SU-DHL-6 (cell line): ENCODE results near the gene RUNX1.

Experiments used
- H2AFZ ChIP-seq: fragments of 200-600 bp; sonication (generic); 2 replicates; pipeline ENCODE4 v1.6.1; 2014; ENCODE audit warnings: low read depth, mild to moderate bottlenecking, moderate library complexity, mixed read lengths, antibody characterized with exemption, low read length; ENCODE audit not compliant: severe bottlenecking
- H3F3A ChIP-seq: fragments of 200-600 bp; shearing (Covaris generic); 2 replicates; pipeline ENCODE4 v1.6.0; 2016; ENCODE audit warnings: antibody characterized with exemption, mild to moderate bottlenecking; ENCODE audit not compliant: insufficient read depth
- H3K27ac ChIP-seq: fragments of 200-600 bp; sonication (generic); 2 replicates; pipeline ENCODE4 v1.5.1; 2016; ENCODE audit warnings: low read depth, mild to moderate bottlenecking, low read length, moderate library complexity, mixed read lengths
- H3K27me3 ChIP-seq: fragments of 200-600 bp; sonication (generic), shearing (Covaris generic); 2 replicates; pipeline ENCODE4 v1.6.0; 2014; ENCODE audit warnings: mild to moderate bottlenecking, low read length
- H3K36me3 ChIP-seq: fragments of 200-600 bp; sonication (generic); 2 replicates; pipeline ENCODE4 v1.6.1; 2014; ENCODE audit warnings: mild to moderate bottlenecking, low read length, mixed read lengths
- H3K4me2 ChIP-seq: fragments of 300-600, 200-600 bp; shearing (Covaris generic), sonication (generic); 2 replicates; pipeline ENCODE4 v1.6.0; 2014; ENCODE audit warnings: low read length, low read depth, mild to moderate bottlenecking; ENCODE audit not compliant: poor library complexity, severe bottlenecking
- H3K4me3 ChIP-seq: fragments of 200-600 bp; sonication (generic); 2 replicates; pipeline ENCODE4 v1.5.1; 2014; ENCODE audit warnings: antibody characterized with exemption, low read length, mild to moderate bottlenecking, mixed read lengths; ENCODE audit not compliant: insufficient read depth, poor library complexity, severe bottlenecking
- H3K79me2 ChIP-seq: fragments of 200-600 bp; sonication (generic); 2 replicates; pipeline ENCODE4 v1.6.1; 2014; ENCODE audit warnings: mild to moderate bottlenecking, low read length, moderate library complexity; ENCODE audit not compliant: insufficient read depth
- H3K9ac ChIP-seq: fragments of 200-600 bp; sonication (generic); 2 replicates; pipeline ENCODE4 v1.7.0; 2014; ENCODE audit warnings: mild to moderate bottlenecking, low read length
- H3K9me2 ChIP-seq: fragments of 200-600 bp; sonication (generic); replicated peaks from 2 replicates; pipeline ENCODE4 v1.6.1; 2014; ENCODE audit warnings: low read length; ENCODE audit not compliant: insufficient read depth
- H3K9me3 ChIP-seq: fragments of 200-600 bp; sonication (generic); 2 replicates; pipeline ENCODE4 v1.6.1; 2014; ENCODE audit warnings: low read length, mixed read lengths; ENCODE audit not compliant: insufficient read depth
- H4K20me1 ChIP-seq: fragments of 200-600 bp; sonication (generic); 2 replicates; pipeline ENCODE4 v1.6.1; 2014; ENCODE audit warnings: low read depth, mild to moderate bottlenecking, antibody characterized with exemption, low read length, moderate library complexity, mixed read lengths
- CTCF ChIP-seq: fragments of 200-600 bp; sonication (generic); IDR thresholded peaks from one replicate; pipeline ENCODE4 v1.5.1; 2017; ENCODE audit warnings: antibody characterized with exemption, mild to moderate bottlenecking, low read length, moderate library complexity; ENCODE audit not compliant: insufficient read depth, poor library complexity, severe bottlenecking
- EZH2phosphoT487 ChIP-seq: fragments of 200-600 bp; sonication (generic), shearing (Covaris generic); conservative IDR thresholded peaks from 2 replicates; pipeline ENCODE4 v1.6.1; 2018; ENCODE audit warnings: mild to moderate bottlenecking, antibody characterized with exemption, low read length, moderate library complexity, mixed read lengths

The RUNX1 gene

GRCh38 chr21:34965200-34966174 is 83.6 kb downstream of the RUNX1 start:
- H3K9ac ChIP-seq = no peak overlapping the region
- H3K9me2 ChIP-seq = no peaks in the 10 kb centered on the region
- no peaks in the 10 kb centered on the region for H3K27me3 ChIP-seq
- no peak overlapping the region for H3K4me3 ChIP-seq
- no peaks in the 10 kb centered on the region for H3K36me3 ChIP-seq
- no peak overlapping the region for H3K4me2 ChIP-seq
- TF ChIP-seq CTCF (no peak), EZH2phosphoT487 (no peak)
- no peaks in the 10 kb centered on the region for H3K9me3 ChIP-seq
- no peaks in the 10 kb centered on the region for H4K20me1 ChIP-seq
- no peak overlapping the region for H3K27ac ChIP-seq
- H3F3A ChIP-seq = no peaks in the 10 kb centered on the region
- H3K79me2 ChIP-seq = peaks cover 69% of the 10 kb centered on the region
- no peak overlapping the region for H2AFZ ChIP-seq

- Histone ChIP-seq H3K4me2 (no peak overlapping the region), H3K36me3 (no peaks in the 10 kb centered on the region), H2AFZ (no peak overlapping the region), H3K9ac (no peak overlapping the region), H4K20me1 (no peaks in the 10 kb centered on the region), H3K27ac (no peak overlapping the region), H3K79me2 (peaks cover 56% of the 10 kb centered on the region), H3K9me3 (no peaks in the 10 kb centered on the region), H3K4me3 (no peak overlapping the region), H3K27me3 (no peaks in the 10 kb centered on the region), H3F3A (no peaks in the 10 kb centered on the region), H3K9me2 (no peaks in the 10 kb centered on the region)
- no peak for TF ChIP-seq CTCF
- no peak for TF ChIP-seq EZH2phosphoT487
Measured at GRCh38 chr21:34962586-34963222, 86.4 kb downstream of the RUNX1 start.

- Histone ChIP-seq H3K4me2 (no peak overlapping the region), H3K9ac (no peak overlapping the region), H3K27me3 (no peaks in the 10 kb centered on the region), H4K20me1 (no peaks in the 10 kb centered on the region), H3K36me3 (no peaks in the 10 kb centered on the region), H3K79me2 (peaks cover 62% of the 10 kb centered on the region), H3K9me2 (no peaks in the 10 kb centered on the region), H3K9me3 (no peaks in the 10 kb centered on the region), H3F3A (no peaks in the 10 kb centered on the region), H2AFZ (no peak overlapping the region), H3K4me3 (no peak overlapping the region), H3K27ac (no peak overlapping the region)
- TF ChIP-seq CTCF (no peak), EZH2phosphoT487 (no peak)
Measured at GRCh38 chr21:34962136-34962535, 87.0 kb downstream of the RUNX1 start.
